Common myeloid progenitor, CD34-positive (primary cell): ENCODE measurements around the gene KIF4A.

Experiments
- CTCF ChIA-PET: fragments of 350-600 bp; sonication (Branson Sonifier 250); formaldehyde crosslinking; loops from one replicate; lab custom pipeline; 2021; ENCODE audit warnings: antibody characterized with exemption; lab: Charles Lee
- POLR2A ChIA-PET: fragments of 350-600 bp; sonication (Branson Sonifier 250); formaldehyde crosslinking; loops from one replicate; lab custom pipeline; 2021; ENCODE audit warnings: antibody characterized with exemption; lab: Charles Lee
- DNase-seq, 3 donors: peaks; one replicate each; pipeline versions ENCODE4 v3.0.0 to v3.0.0-alpha.2; 2013
- H3K27ac ChIP-seq, 2 experiments: 1 replicate in 1 of 2; 2 replicates in 1 of 2; pipeline ENCODE4 v1.7.0; 2013; ENCODE audit warnings: inconsistent platforms in 2 of 2, low read length in 2 of 2, mild to moderate bottlenecking in 2 of 2, low read depth in 1 of 2, moderate library complexity in 1 of 2; ENCODE audit not compliant: severe bottlenecking in 2 of 2, insufficient read depth in 1 of 2, poor library complexity in 1 of 2
- H3K27me3 ChIP-seq, 5 experiments: replicated peaks in 2 of 5; 1 replicate in 3 of 5; 2 replicates in 2 of 5; pipeline versions ENCODE4 v1.6.1 to v1.7.0; 2013; ENCODE audit warnings: low read length in 4 of 5, mild to moderate bottlenecking in 2 of 5, moderate library complexity in 2 of 5, inconsistent platforms in 1 of 5; ENCODE audit not compliant: insufficient read depth in 5 of 5, control insufficient read depth in 4 of 5
- H3K36me3 ChIP-seq, 4 experiments: 1 replicate in 2 of 4; 2 replicates in 2 of 4; pipeline versions ENCODE4 v1.6.1 to v1.7.0; 2013; ENCODE audit warnings: low read length in 3 of 4, control low read depth in 1 of 4, mild to moderate bottlenecking in 1 of 4; ENCODE audit not compliant: control insufficient read depth in 4 of 4, insufficient read depth in 4 of 4
- H3K4me1 ChIP-seq, 4 experiments: 1 replicate in 3 of 4; 2 replicates in 1 of 4; pipeline versions ENCODE4 v1.6.1 to v1.7.1; 2013; ENCODE audit warnings: low read length in 3 of 4, mild to moderate bottlenecking in 3 of 4, control low read depth in 1 of 4, inconsistent platforms in 1 of 4, moderate library complexity in 1 of 4; ENCODE audit not compliant: control insufficient read depth in 4 of 4, insufficient read depth in 4 of 4; ENCODE audit errors: control extremely low read depth in 1 of 4
- H3K4me3 ChIP-seq, 7 experiments: 1 replicate in 4 of 7; 2 replicates in 3 of 7; pipeline versions ENCODE4 v1.5.1 to v1.7.0; 2013; ENCODE audit warnings: mild to moderate bottlenecking in 7 of 7, low read length in 6 of 7, moderate library complexity in 6 of 7, inconsistent platforms in 2 of 7, low read depth in 2 of 7, control low read depth in 1 of 7; ENCODE audit not compliant: insufficient read depth in 4 of 7, control insufficient read depth in 1 of 7; ENCODE audit errors: extremely low read depth in 1 of 7
- H3K9me3 ChIP-seq, 5 experiments: 1 replicate in 4 of 5; 2 replicates in 1 of 5; pipeline versions ENCODE4 v1.6.1 to v1.7.1; 2013; ENCODE audit warnings: low read length in 4 of 5, mild to moderate bottlenecking in 2 of 5, inconsistent platforms in 1 of 5, low read depth in 1 of 5, moderate library complexity in 1 of 5; ENCODE audit not compliant: control insufficient read depth in 4 of 5, insufficient read depth in 2 of 5; ENCODE audit errors: control extremely low read depth in 1 of 5
- WGBS: methylation state at CpG from one replicate; pipeline ENCODE4 v1.1.5; 2013; ENCODE audit not compliant: insufficient coverage; 5-methylcytosine and 5-hydroxymethylcytosine counted together

KIF4A gene

DNA sequence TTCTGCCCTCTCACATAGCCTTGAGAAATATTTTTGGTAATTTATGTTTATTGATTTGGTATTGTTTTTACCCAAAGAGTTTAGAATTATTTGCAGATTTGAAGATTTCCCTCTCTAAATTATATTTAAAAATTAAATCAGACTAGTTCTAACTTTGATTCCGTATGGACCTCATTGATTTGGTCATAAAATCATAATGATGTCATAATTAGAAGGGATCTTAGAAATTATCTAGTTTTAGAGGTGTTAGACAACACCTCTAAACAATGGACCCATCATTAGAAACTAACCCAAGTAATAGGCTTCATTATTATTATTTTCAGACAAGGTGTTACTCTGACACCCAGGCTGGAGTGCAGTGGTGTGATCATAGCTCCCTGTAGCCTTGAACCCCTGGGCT is 178.8 kb downstream of the KIF4A start:
- H3K4me3 ChIP-seq = no peak overlapping the region
- H3K9me3 ChIP-seq = no peaks in the 10 kb centered on the region
- ChIA-PET POLR2A (no interaction called here), CTCF (no interaction called here)
- H3K27me3 ChIP-seq = no peaks in the 10 kb centered on the region
- H3K36me3 ChIP-seq = no peaks in the 10 kb centered on the region
- DNase-seq = no peak
- H3K4me1 ChIP-seq = peaks cover 0 to 11% (median 1%) of the 10 kb centered on the region in 4 experiments
- H3K27ac ChIP-seq = no peak overlapping the region
- no CpG with 5 or more reads among the region's 1 CpG for WGBS
